Mesenchymal stem cell (in vitro differentiated cells and primary cell): ENCODE measurements around the gene ELFN2.
A peak's percentile ranks its signal among the peaks of the same experiment; 100 is the strongest.

Experiments
- DNase-seq: peaks from one replicate; pipeline ENCODE4 v3.0.0-alpha.2; 2013
- H2AFZ ChIP-seq: one replicate; pipeline ENCODE4 v1.6.1; 2013; ENCODE audit warnings: low read depth, mild to moderate bottlenecking, control low read depth, inconsistent platforms, low read length, moderate library complexity
- H2AK5ac ChIP-seq: 2 replicates; pipeline ENCODE4 v1.6.1; 2013; ENCODE audit warnings: low read length, moderate library complexity, mild to moderate bottlenecking, inconsistent platforms; ENCODE audit not compliant: severe bottlenecking
- H2BK120ac ChIP-seq: one replicate; pipeline ENCODE4 v1.6.1; 2013; ENCODE audit warnings: low read depth, mild to moderate bottlenecking, inconsistent platforms, low read length, moderate library complexity
- H2BK12ac ChIP-seq, 2 experiments: one replicate each; pipeline ENCODE4 v1.6.1; 2013; ENCODE audit warnings: inconsistent platforms in 2 of 2, low read length in 2 of 2, mild to moderate bottlenecking in 2 of 2, moderate library complexity in 2 of 2, control low read depth in 1 of 2
- H2BK15ac ChIP-seq: one replicate; pipeline ENCODE4 v1.6.1; 2013; ENCODE audit warnings: mild to moderate bottlenecking, low read depth, inconsistent platforms; ENCODE audit not compliant: poor library complexity, severe bottlenecking
- H2BK5ac ChIP-seq: 2 replicates; pipeline ENCODE4 v1.6.1; 2013; ENCODE audit warnings: low read depth, mild to moderate bottlenecking, low read length, control low read depth, inconsistent platforms; ENCODE audit not compliant: poor library complexity, severe bottlenecking
- H3K14ac ChIP-seq, 2 experiments: one replicate each; pipeline ENCODE4 v1.6.1; 2013; ENCODE audit warnings: inconsistent platforms in 2 of 2, low read length in 2 of 2, control low read depth in 1 of 2, mild to moderate bottlenecking in 1 of 2, moderate library complexity in 1 of 2
- H3K18ac ChIP-seq, 2 experiments: one replicate each; pipeline ENCODE4 v1.6.1; 2013; ENCODE audit warnings: inconsistent platforms in 2 of 2, low read length in 2 of 2, control low read depth in 1 of 2, low read depth in 1 of 2, mild to moderate bottlenecking in 1 of 2
- H3K23ac ChIP-seq, 2 experiments: one replicate each; pipeline ENCODE4 v1.6.1; 2013; ENCODE audit warnings: inconsistent platforms in 2 of 2, low read length in 2 of 2, mild to moderate bottlenecking in 2 of 2, moderate library complexity in 2 of 2, control low read depth in 1 of 2
- H3K27ac ChIP-seq: 2 replicates; pipeline ENCODE4 v1.5.1; 2013; ENCODE audit warnings: mild to moderate bottlenecking, moderate library complexity, low read length, control low read depth, inconsistent platforms; ENCODE audit not compliant: poor library complexity, severe bottlenecking
- H3K27me3 ChIP-seq, 2 experiments: 2 replicates each; pipeline versions ENCODE4 v1.6.1 to v1.7.0; 2013; ENCODE audit warnings: low read length in 2 of 2, mild to moderate bottlenecking in 2 of 2, moderate library complexity in 2 of 2, control low read depth in 1 of 2, inconsistent platforms in 1 of 2; ENCODE audit not compliant: control insufficient read depth in 1 of 2, insufficient read depth in 1 of 2
- H3K36me3 ChIP-seq, 2 experiments: 2 replicates each; pipeline versions ENCODE4 v1.6.1 to v1.7.0; 2013; ENCODE audit warnings: low read length in 2 of 2, control low read depth in 1 of 2, inconsistent platforms in 1 of 2, low read depth in 1 of 2, mild to moderate bottlenecking in 1 of 2; ENCODE audit not compliant: insufficient read depth in 2 of 2, control insufficient read depth in 1 of 2
- H3K4ac ChIP-seq, 2 experiments: one replicate each; pipeline ENCODE4 v1.6.1; 2013; ENCODE audit warnings: inconsistent platforms in 2 of 2, low read length in 2 of 2, mild to moderate bottlenecking in 2 of 2, moderate library complexity in 2 of 2, control low read depth in 1 of 2, low read depth in 1 of 2
- H3K4me1 ChIP-seq: 2 replicates; pipeline ENCODE4 v1.6.1; 2013; ENCODE audit warnings: low read depth, low read length, control low read depth; ENCODE audit not compliant: control insufficient read depth, insufficient read depth
- H3K4me2 ChIP-seq: 2 replicates; pipeline ENCODE4 v1.6.1; 2013; ENCODE audit warnings: low read length, mild to moderate bottlenecking, inconsistent platforms; ENCODE audit not compliant: poor library complexity, severe bottlenecking
- H3K4me3 ChIP-seq, 2 experiments: 2 replicates each; pipeline versions ENCODE4 v1.5.1 to v1.7.0; 2013; ENCODE audit warnings: low read length in 2 of 2, mild to moderate bottlenecking in 2 of 2, control low read depth in 1 of 2, low read depth in 1 of 2; ENCODE audit not compliant: insufficient read depth in 1 of 2
- H3K79me1 ChIP-seq: replicated peaks from 2 replicates; pipeline ENCODE4 v1.6.1; 2013; ENCODE audit warnings: mild to moderate bottlenecking, control low read depth, low read length, inconsistent platforms; ENCODE audit not compliant: poor library complexity, severe bottlenecking
- H3K9ac ChIP-seq: 2 replicates; pipeline ENCODE4 v1.7.0; 2013; ENCODE audit warnings: mild to moderate bottlenecking, low read length, moderate library complexity
- H3K9me3 ChIP-seq: 2 replicates; pipeline ENCODE4 v1.7.0; 2013; ENCODE audit warnings: mild to moderate bottlenecking, low read length; ENCODE audit not compliant: control insufficient read depth
- H4K8ac ChIP-seq: one replicate; pipeline ENCODE4 v1.6.1; 2013; ENCODE audit warnings: inconsistent platforms, mild to moderate bottlenecking, low read length, moderate library complexity
- H4K91ac ChIP-seq: one replicate; pipeline ENCODE4 v1.6.1; 2013; ENCODE audit warnings: mild to moderate bottlenecking, low read length, inconsistent platforms
- WGBS: methylation state at CpG from one replicate; pipeline ENCODE4 v1.1.7; 2013; ENCODE audit warnings: mixed read lengths; 5-methylcytosine and 5-hydroxymethylcytosine counted together

Gene ELFN2

DNA sequence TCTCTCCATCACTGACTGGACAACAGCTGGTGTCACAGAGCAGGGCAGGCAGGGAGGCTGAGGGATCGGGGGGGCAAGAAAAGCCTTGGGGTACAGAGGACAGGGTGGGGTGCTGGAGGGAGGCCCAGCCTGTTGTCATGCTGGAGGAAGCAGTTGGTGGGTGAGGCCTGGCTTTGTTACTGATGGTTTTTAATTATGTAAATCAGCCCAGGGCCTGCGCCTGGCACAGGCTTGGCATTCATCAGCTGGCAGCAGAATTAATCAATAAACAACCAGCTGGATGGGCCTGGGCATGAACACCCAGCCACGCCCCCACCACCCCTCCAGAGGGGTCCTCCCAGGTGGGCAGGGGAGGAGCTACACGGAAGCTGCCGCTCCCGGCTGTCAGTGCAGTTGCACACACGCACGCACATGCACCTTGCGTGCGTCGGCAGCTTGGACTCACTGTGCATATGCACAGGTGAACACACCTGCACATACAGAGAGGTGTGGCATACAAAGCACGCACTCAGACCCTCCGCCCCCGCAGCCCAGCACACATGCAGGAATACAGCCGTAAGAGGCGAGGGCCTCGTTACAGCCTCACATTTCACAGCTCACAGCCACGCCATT is 21.3 kb upstream of the ELFN2 start:
- Histone ChIP-seq H3K27ac (no peak overlapping the region), H3K4ac (no peak overlapping the region), H3K14ac (peak overlapping the region in 1 of 2 experiments; percentile 93), H4K8ac (no peak overlapping the region), H3K9ac (no peak overlapping the region), H2AK5ac (peak overlapping the region; percentile 8), H2AFZ (no peak overlapping the region), H2BK15ac (no peak overlapping the region), H3K23ac (no peak overlapping the region), H4K91ac (no peak overlapping the region), H3K79me1 (no peaks in the 10 kb centered on the region), H2BK12ac (peak overlapping the region in 1 of 2 experiments; percentile 10), H2BK5ac (no peak overlapping the region), H3K4me2 (no peak overlapping the region), H3K4me3 (no peak overlapping the region), H3K4me1 (peaks cover 19% of the 10 kb centered on the region), H2BK120ac (no peak overlapping the region), H3K36me3 (no peaks in the 10 kb centered on the region), H3K9me3 (no peaks in the 10 kb centered on the region), H3K27me3 (peaks cover 0 to 65% of the 10 kb centered on the region in 2 experiments), H3K18ac (peak overlapping the region in 1 of 2 experiments; percentile 82)
- no peak for DNase-seq
- 94% methylated on average over 15 of the region's 18 CpGs for WGBS

DNA sequence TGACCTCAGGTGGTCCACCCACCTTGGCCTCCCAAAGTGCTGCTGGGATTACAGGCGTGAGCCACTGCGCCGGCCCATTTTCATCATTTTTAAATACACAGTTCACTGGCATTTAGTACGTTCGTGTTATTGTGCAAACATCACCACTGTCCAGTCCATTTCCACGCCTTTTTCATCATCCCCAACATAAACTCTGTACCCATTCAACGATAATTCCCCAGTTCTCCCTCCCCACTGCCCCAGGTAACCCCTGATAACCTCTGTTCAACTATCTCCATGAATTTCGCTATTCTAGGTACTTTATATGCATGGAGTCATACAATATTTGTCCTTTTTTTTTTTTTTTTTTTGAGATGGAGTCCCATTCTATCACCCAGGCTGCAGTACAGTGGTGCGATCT is 18.2 kb upstream of the ELFN2 start:
- H3K27ac ChIP-seq: no peak overlapping the region

GRCh38 chr22:37443977-37444376 is 16.7 kb upstream of the ELFN2 start:
- no peak overlapping the region for H2AK5ac ChIP-seq
- no peak overlapping the region for H2BK15ac ChIP-seq
- no peak overlapping the region for H3K27ac ChIP-seq
- WGBS: 80% methylated on average over 7 of the region's 7 CpGs
- no peak for DNase-seq
- H3K4me2 ChIP-seq: no peak overlapping the region
- H3K23ac ChIP-seq: no peak overlapping the region
- no peak overlapping the region for H3K4me3 ChIP-seq
- peaks cover 0 to 61% of the 10 kb centered on the region in 2 experiments for H3K27me3 ChIP-seq
- no peaks in the 10 kb centered on the region for H3K36me3 ChIP-seq
- no peak overlapping the region for H4K91ac ChIP-seq
- H2AFZ ChIP-seq: no peak overlapping the region
- H2BK120ac ChIP-seq: no peak overlapping the region
- no peak overlapping the region for H3K18ac ChIP-seq
- H3K4ac ChIP-seq: no peak overlapping the region
- H2BK5ac ChIP-seq: no peak overlapping the region
- H3K4me1 ChIP-seq: peaks cover 12% of the 10 kb centered on the region
- no peak overlapping the region for H3K14ac ChIP-seq
- H2BK12ac ChIP-seq: no peak overlapping the region
- no peak overlapping the region for H3K9ac ChIP-seq
- no peaks in the 10 kb centered on the region for H3K79me1 ChIP-seq
- H4K8ac ChIP-seq: no peak overlapping the region
- H3K9me3 ChIP-seq: peaks cover 8% of the 10 kb centered on the region

More for the DNA sequence above, 18.2 kb upstream of the ELFN2 start:
- no peak overlapping the region for H4K91ac ChIP-seq
- DNase-seq: no peak
- peaks cover 22% of the 10 kb centered on the region for H3K4me1 ChIP-seq
- H3K4me3 ChIP-seq: no peak overlapping the region
- H2BK5ac ChIP-seq: no peak overlapping the region
- peaks cover 8% of the 10 kb centered on the region for H3K9me3 ChIP-seq
- no peak overlapping the region for H3K18ac ChIP-seq
- H2AFZ ChIP-seq: no peak overlapping the region
- H3K14ac ChIP-seq: no peak overlapping the region
- H2BK15ac ChIP-seq: no peak overlapping the region
- no peak overlapping the region for H2BK120ac ChIP-seq
- H3K79me1 ChIP-seq: no peaks in the 10 kb centered on the region
- H3K27me3 ChIP-seq: peaks cover 0 to 70% of the 10 kb centered on the region in 2 experiments
- no peak overlapping the region for H3K4me2 ChIP-seq
- H3K23ac ChIP-seq: no peak overlapping the region
- H2BK12ac ChIP-seq: no peak overlapping the region
- WGBS: 97% methylated on average over 8 of the region's 9 CpGs
- H3K4ac ChIP-seq: no peak overlapping the region
- H3K9ac ChIP-seq: no peak overlapping the region
- H3K36me3 ChIP-seq: no peaks in the 10 kb centered on the region
- no peak overlapping the region for H4K8ac ChIP-seq
- no peak overlapping the region for H2AK5ac ChIP-seq

DNA sequence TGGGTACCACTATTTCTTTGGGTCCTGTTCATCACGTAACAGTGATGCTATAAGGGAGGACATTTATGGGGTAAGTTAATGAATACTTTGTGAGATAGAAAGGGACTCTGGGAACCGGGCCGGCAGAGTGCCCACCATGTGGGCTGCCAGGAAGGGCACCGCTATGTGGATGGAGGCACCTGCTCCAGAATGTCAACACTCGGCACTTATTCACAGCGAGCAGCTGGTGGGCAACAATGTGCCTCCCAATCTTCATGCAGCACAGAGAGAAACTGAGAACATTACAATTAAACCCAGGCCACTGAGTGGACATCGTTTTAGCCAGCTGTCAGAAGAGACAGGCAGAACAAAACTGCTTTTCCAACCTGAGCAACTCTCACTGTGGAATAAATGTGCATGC is 15.8 kb upstream of the ELFN2 start:
- no peak overlapping the region for H3K9ac ChIP-seq
- H3K23ac ChIP-seq: no peak overlapping the region
- 97% methylated on average over 7 of the region's 7 CpGs for WGBS
- no peaks in the 10 kb centered on the region for H3K36me3 ChIP-seq
- H3K79me1 ChIP-seq: no peaks in the 10 kb centered on the region
- H3K4me3 ChIP-seq: no peak overlapping the region
- H3K4me2 ChIP-seq: no peak overlapping the region
- no peak overlapping the region for H2BK5ac ChIP-seq
- H3K4me1 ChIP-seq: peaks cover 6% of the 10 kb centered on the region
- no peak overlapping the region for H3K27ac ChIP-seq
- H3K9me3 ChIP-seq: peaks cover 8% of the 10 kb centered on the region
- peaks cover 0 to 61% of the 10 kb centered on the region in 2 experiments for H3K27me3 ChIP-seq
- no peak overlapping the region for H3K4ac ChIP-seq
- H2AK5ac ChIP-seq: peak overlapping the region; percentile 75
- H3K14ac ChIP-seq: no peak overlapping the region
- no peak overlapping the region for H4K8ac ChIP-seq
- no peak overlapping the region for H4K91ac ChIP-seq
- no peak for DNase-seq
- no peak overlapping the region for H2BK12ac ChIP-seq
- no peak overlapping the region for H2AFZ ChIP-seq
- no peak overlapping the region for H2BK15ac ChIP-seq
- no peak overlapping the region for H2BK120ac ChIP-seq
- no peak overlapping the region for H3K18ac ChIP-seq
